ENCODE results near the gene UBAC1.
"Not testable (repeated sequence)": the region's sequence is repeated elsewhere in the genome, so short reads cannot be mapped to it uniquely, and the experiment has no call there.

The UBAC1 gene

DNA sequence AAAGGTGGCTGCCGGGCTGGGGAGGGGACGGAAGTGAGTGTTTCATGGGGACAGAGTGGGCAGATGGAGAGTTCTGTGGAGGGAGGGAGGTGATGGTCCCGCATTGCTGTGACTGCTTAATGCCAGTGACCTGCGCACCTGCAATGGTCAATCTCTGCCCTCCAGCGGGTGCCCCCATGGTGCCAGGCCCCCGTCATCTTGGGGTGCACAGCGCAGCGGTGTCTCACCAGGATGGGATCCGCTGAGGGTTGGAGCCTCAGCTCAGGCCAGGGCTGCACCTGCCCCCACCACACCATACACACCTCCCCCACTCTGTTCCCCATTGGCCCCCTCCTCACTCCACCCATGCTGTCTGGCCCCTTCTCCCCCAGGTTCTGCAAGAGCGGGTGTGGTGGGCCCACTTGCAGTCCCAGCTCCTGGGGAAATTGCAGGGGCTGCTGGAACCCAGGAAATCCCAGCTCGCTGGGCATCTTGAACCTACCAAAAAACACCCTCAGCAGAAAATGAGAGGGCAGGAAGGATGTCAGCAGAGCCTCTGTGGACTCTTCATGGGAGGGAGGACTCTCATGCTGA is 41.8 kb downstream of the UBAC1 start:
- no peak for DNase-seq

DNA sequence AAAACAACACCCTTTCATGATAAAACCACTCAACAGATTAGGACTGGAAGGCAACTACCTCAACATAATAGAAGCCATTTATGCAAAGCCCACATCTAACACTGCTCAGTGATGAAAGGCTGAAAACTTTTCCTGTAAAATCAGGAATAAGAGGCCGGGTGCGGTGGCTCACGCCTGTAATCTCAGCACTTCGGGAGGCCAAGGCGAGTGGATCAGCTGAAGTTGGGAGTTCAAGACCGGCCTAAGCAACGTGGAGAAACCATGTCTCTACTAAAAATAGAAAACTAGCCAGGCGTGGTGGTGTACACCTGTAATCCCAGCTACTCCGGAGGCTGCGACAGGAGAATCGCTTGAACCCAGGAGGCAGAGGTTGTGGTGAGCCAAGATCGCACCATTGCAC is 44.9 kb downstream of the UBAC1 start:
- not testable (repeated sequence) for DNase-seq

DNA sequence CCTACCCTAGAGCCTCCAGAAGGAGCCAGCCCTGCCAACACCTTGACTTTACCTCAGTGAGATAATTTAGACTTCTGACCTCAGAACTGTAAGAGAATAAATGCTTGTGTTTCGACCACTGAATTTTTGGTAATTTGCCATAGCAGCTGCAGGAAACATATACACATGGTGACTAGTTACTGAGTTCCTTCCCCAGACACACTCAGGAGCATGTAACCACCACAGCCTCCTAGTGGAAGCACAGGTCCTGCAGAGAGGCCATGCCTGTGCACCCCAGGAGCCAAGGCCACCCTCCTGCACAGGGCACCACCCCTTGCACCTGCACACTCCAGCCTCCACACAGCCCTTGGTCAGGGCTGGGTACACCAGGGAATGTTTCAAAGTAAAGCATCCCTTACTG is 46.3 kb downstream of the UBAC1 start:
- DNase-seq, result no peak

DNA sequence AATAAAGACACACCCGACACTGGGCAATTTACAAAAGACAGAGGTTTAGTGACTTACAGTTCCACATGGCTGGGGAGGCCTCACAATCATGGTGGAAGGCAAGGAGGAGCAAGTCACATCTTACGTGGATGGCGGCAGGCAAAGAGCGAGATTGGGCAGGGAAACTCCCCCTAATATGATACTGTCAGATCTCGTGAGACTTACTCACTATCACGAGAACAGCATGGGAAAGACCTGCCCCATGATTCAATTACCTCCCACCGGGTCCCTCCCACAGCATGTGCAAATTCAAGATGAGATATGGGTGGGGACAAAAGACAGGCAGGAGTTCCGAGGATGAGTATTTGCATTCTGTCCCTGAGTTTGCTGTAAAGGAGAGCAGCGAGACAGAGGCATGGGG is 49.9 kb downstream of the UBAC1 start:
- not testable (repeated sequence) for DNase-seq

DNA sequence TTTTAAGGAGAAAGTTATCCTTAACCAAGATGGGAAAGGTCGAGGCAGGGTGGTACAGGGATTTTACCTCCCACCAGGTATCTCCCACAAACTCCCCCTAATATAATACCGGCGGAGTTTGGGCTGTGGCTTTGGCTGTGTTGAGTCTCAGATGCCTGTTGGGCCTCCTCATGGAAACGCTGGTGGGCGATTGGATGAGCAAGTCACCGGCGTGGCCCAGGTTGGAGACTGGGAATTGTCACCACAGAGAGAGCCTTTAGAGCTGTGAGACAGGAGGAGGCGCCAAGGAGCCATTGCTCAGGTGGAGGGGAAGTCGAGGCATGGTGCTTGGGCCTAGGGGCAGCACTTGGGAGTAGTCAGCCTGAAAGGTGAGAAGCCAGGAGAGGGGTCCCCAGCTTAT is 50.4 kb downstream of the UBAC1 start:
- no peak for DNase-seq

DNA sequence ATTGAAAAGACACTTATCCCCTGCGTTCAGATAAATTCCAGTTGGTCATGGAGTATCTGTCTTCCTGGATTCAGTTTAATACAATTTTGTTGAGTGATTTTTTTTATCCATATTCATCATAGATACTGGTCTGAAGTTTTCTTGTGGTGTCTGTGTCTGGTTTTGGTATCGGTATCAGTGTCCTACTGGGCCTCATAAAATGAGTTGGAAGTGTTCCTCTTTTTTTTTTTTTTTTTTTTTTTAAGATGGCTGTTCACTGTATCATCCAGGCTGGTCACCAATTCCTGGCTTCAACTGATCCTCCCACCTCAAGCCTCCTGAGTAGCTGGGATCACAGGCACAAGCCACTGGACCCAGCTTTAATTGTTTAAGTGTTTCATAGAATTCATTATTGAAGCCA is 51.0 kb downstream of the UBAC1 start:
- no peak for DNase-seq

DNA sequence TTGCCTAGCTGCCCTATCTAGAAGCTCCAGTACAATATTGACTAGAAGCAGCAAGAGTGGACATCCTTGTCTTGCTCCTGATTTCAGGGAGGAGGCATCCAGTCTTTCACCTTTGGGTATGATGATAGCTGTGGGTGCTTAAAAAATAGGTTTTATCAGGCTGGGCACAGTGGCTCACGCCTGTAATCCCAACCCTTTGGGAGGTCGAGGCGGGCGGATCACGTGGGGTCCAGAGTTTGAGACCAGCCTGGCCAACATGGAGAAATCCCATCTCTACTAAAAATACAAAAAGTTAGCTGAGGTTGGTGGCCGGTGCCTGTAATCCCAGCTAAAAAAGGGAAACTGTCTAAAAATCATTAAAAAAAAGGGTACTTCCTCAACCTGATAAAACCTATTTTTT is 51.8 kb downstream of the UBAC1 start:
- DNase-seq, result no peak

DNA sequence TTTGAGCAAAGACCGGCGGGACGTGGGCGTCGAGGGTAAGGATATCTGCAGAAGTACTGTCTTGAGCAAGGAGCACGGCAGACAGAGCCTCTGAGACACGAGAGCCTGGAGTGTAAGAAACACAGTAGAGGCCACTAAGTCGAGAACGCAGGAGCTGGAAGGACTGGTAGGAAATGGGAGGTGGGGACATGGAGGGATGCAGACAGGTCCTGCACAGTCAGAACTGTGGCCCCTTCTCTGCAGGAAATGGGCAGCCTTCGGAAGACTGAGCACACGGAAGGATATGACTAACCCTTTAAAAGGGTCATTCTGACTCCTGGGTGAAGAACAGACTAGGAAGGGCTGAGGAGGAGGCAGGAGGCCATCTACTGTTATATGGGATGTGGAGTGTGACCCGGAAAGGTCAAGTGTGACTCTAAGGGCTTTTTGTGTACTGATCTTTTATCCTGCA is 52.4 kb downstream of the UBAC1 start:
- no peak for DNase-seq

DNA sequence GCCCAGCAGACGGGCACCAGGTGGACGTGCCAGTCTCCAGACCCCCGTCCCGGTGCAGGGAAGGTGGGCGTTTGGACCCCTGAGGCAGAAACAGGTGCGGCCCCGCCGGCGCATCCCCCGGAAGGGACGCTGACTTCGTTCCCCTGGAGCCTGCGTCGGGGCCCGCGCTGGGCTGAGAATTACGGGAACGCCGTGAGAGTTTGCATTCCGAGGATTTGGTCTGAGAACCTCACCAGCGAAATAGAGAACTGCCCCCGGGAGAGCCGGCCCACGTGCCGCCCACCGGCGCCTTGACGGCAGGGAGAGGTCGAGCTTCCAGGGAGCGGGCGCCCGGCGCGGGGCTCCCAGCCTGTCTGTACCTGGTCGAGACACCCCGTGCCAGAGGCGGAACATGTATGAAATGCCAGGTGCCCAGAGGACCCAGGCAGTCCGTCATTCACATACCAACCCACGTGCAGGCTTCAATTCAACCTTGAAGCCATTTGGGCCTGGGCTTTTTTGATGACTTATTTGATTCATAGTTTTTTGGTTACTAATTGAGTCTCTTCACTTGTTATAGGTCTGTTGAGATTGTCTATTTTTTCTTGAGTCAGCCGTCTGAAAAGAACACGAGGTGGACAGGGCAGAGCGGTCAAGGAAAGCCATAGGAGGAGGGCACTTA is 53.0 kb downstream of the UBAC1 start:
- no peak for DNase-seq

DNA sequence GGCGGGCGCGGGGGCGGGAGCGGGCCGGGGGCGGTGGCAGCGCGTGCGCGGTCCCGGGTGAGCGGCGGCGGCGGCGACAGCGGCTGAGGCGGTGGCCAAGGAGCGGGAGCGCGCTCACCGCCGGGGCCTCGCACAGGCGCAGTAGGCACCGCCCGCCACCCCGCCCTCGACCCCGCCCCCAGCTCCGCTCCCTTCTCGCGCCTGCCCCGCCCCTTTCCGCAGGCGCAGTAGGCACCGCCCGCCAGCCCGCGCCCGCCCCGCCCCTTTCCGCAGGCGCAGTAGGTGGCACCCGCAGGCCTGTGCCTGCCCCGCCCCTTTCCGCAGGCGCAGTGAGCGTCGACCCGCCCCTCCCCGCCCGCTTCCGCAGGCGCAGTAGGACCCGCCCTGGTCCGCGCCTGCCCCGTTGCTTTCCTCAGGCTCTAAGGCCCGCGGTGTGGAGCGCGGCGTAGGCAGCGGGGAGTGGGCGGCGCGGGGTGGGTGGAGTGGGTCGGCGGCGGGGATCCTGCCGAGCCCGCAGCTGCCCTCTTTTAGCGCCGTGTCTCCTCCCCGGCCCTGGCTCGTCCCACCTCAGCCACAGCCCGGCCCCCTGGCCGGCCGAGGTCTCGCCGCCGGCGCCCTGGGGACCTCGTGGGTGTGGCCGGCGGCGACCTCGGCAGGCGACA is 53.6 kb downstream of the UBAC1 start, which contains the start of gene CAMSAP1:
Gene CAMSAP1, minus strand, starts transcription at position 116 of the 662 bp plus-strand sequence. CDS start 387 bp downstream, outside the sequence.
- peak; percentile 94 for DNase-seq

DNA sequence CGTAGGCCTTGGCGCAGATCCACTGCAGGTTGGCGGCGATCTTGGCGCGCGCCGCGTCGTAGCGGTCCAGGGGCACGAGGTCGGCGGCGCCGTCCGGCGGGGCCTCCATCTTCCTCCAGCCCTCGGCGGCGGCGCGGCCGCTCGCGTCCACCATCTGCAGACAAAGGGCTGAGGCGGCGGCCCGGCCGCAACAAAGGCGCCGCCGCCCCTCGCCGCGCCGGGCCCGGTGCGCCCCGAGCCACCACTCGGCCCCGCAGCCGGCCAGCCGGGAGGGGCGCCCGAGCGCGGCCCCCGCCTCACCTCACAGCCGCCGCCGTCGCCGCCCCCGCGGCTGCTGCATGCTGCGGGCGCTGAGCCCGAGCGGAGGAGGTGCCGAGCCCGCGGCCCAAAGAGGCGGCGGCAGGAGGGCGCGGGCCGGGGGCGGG is 54.2 kb downstream of the UBAC1 start:
- DNase-seq, result no peak

DNA sequence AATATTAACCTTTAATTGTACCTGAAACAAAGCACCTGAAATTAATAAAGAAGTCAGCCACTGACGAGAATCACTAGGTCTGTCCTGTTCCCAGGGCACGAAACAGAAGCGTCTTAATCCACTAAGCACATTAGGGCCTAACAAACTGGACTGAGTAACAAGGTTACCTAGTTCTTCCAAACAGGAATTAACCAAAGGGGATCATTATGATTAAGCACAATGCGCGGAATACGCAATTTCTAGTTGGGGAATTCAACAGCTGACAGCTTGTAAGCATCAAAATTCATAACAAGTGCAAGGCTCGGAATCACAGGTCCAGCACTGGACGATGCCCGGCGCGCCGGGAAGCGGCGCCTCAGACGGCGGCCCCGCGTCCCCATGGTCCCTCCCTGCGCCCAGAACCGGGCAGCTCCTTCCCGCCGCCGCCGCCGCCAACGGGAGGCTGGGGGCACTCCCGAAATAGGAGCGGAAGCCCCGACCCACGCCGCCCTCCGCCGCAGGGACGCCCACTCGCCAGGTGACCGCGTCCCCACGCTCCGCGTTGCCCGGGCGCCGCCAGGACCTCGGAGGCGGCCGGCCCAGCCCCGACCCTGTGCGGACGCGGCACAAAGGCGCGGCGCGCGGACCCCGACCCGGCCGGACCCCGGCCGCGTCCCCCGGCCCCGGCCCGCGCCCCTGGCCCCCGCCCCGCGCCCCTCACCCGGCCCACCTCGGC is 54.7 kb downstream of the UBAC1 start:
- DNase-seq, result peak; percentile 25

DNA sequence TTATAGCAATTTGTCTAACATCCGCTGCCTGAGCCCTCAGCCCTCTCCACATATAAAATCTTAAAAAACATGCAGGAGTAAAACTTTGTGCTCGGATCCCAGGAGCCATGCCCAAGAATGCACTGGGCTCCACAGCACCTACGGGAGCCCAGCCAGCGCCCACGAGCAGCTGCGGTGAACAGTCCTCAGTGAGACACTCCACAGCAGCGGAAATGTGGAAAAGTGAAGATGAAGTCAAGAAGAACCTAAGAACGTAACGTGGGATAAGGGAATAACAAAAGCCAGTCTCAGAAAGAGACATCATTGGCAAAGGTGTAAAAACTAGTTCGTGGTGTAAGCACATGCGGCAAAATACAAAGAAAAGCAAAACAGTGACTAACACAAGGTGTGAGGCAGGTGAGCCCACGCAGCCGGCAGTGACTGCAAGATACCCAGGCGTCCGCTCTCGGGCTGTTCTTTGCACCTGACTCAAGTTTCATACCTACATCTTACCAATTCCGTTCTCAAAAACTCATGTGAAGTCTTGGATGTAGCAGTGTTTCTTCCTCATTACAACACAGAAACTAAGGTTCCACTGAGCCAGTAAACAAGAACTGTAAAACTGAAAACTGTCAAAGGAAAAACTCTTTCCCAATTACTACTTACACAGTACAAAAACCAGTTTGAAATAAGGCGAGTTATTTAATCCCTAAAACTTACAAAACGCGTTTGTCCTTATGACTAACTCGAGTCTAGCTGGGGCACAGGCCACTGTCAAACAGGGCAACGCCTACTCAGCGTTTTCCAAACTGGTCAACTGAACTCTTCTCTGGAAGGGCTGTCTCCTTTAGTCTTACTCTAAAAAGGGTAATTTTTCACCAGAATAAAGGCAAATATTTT is 55.6 kb downstream of the UBAC1 start:
- peak; percentile 80 for DNase-seq

DNA sequence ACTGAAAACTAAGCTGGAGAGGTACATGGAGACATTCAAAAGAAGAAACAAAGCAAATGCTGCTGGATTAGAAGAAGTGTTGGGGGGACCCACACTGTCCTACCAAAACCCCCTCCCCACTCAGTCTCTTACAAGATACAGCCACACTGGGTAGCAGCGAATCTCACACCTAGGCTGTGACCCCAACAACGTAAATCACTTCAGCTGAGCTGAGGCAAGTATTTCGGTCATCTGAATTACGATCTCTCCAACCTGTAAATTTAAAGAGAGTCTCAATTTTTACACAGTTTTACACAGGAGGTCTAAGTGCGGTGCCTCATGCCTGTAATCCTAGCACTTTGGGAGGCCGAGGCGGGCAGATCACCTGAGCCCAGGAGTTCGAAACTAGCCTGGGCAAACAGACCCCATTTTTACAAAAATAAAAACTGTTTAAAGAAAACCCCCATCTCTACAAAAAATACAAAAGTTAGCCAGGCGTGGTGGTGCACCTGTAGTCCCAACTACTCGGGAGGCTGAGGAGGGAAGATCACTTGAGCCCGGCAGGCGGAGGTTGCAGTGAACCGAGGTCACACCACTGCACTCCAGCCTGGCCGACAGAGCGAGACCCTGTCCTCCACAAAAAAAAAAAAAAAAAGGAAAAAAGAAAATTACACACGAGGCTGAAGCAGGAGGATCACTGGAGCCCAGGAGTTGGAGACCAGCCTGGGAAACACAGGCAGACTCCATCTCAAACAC is 57.2 kb downstream of the UBAC1 start:
- no peak for DNase-seq

DNA sequence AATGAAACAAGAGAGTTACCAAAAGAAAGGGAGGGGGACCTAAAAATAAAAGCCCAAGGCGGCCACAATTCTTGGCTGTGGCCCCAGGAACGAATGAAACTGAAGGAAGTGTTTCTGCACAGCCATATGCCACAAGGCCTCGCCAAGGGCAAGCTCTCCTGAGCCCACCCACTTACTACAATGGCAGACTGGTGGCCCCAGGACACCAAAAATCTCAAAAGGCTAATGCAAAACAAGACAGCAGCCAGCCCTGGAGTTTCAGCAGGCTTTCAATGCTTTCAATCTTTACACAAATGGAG is 57.9 kb downstream of the UBAC1 start:
- DNase-seq, result no peak

DNA sequence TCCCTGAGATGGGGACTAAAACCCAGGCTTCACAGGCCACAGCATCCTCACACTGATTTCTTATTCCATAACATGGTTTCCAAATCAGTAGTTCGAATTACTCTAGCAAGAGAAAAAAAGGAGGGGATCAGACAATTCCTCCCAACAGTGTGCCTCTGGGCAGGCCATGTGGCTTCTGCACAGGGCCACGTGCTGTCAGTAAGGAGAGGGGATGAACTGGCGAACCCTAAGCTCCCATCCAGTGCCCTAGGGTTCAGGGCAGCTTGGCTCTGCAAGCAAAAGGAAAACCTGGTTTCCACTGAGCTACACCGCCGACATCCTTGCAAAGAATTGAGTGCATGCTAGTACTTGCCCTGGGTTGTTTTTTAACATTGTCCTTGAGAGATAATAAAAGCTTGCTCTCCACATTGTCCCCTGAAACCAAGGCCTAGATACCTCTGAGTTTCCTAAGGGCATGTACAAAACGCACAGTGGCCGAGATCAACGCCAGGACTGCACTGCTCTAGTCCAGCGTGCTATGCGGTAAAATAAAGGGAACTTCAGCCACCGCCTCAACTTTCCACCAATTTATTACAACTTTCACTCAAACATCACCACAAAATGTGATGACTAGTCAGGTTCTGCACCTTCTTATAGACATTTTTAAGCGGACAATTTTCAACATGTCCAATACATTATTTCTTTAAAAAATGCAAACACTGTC is 58.4 kb downstream of the UBAC1 start:
- no peak for DNase-seq

DNA sequence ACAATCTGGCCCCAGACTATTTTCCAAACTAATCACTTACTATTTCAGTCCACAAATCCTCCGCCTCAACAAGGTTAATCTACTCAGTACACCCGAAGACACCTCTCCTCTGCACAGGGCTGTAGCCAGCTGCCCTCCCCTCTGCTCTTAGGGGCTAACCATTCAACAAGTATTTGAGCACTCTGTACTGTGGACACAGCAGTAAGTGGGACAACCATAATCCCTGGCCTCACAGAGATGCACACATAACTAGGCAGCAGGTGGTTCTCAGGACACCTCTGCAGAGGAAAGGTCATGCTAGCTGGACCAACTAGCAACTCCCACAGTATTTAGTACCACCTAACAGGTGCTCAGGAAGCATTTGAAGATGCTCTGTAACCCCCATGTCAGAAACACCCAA is 59.3 kb downstream of the UBAC1 start:
- DNase-seq, result no peak

DNA sequence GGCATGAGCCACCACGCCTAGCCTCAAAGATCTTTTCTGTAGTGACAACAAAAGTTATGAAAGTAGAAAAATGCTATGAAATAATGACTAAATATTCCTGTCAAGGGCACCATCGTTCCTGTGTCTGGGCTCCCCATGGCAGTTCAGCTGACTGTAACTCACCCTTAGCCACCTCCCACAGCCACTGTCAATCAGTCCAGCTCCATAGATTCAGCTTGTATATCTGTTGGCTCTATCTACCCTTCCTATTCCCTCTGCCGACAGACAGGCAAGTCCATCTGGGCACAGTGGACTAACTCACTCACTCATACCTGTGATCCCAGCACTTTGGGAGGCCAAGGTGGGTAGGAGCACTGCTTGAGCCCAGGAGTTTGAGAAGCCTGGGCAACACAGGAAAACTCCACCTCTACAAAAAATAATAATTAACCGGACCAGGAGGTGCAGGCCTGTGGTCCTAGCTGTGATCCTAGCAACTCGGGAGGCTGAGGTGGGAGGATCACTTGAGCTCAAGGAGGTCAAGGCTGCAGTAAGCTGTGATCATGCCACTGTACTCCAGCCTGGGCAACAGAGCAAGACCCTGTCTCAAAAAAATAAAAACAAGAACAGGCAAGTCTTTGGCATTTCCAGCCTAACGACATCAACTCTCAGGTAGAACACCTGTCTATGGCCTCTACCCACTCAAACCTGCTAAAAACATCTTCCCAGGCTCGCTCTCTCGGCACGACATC is 60.0 kb downstream of the UBAC1 start:
- no peak for DNase-seq

DNA sequence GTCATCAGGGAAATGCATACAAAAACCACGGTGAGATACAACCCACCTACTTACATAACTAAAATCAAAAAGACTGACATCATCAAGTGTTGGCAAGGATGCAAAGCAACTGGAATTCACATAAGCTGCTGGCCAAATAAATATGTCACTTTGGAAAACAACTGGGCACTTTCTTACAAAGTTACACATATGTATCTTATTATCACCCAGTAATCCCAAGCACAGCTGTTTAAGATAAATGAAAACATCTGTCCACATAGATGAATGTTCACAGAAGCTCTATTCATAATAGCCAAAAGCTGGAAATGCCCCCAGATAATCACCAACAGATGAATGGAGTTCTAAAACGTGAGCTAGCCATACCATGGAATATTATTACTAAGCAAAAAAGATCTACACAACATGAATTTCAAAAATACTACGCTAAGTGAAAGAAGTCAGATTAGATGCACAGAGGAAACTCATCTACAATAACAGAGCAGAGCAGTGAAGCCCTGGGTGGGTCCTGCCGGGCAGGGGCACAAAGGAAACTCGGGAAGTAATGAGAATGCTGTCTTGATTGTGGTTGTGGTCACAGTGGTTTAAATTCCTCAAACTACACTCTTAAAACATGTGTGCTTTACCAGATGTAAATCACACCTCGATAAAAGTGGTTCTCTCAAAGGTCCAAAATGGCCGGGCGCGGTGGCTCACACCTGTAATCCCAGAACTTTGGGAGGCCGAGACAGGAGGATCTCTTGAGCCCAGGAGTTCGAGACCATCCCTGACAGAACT is 62.4 kb downstream of the UBAC1 start:
- no peak for DNase-seq

DNA sequence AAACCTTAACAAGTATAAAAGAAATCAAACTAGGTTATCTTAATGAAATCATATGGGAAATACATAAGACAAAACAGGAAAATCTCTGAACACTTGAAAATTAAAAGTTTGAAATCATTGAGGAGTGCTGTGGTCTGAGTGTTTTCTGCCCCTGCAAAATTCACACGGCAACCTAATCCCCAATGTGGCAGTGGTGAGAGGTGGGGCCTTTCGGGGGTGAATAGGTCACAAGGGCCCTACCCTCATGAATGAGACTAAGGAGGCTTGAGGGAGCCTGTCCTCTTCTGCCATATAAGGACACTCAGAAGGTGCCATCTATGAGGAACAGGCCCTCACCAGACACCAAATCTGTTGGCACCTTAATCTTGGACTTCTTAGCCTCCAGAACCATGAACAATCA is 64.5 kb downstream of the UBAC1 start:
- DNase-seq, result no peak

Data from stimulated activated CD4-positive, alpha-beta T cell treated with anti-CD3 and anti-CD28 coated beads, Interleukin-4, amount 100 ng/mL, for 1 hour (primary cell).